ENCODE data around the gene EEF1AKMT4. TPM values are rescaled to one million over a fixed set of nuclear protein-coding genes. Genes with fewer than 3 reads are reported as not detected.
A peak's percentile ranks its signal among the peaks of the same experiment; 100 is the strongest.

The EEF1AKMT4 gene
- polyA plus RNA-seq, 1 donor (not counting 4 experiments of a cell fraction or from before 2014, with no cell fraction given): 10.8 TPM

GRCh38 chr3:184255291-184256039 lies 6.0 kb downstream of the EEF1AKMT4 start:
- peaks cover 9% of the 10 kb centered on the region for H3K4me1 ChIP-seq (ENCODE audit: control insufficient read depth, extremely low read depth, insufficient read depth, low read length)
- no peak overlapping the region for H3K9ac ChIP-seq (ENCODE audit: control insufficient read depth, extremely low read depth, insufficient read depth, low read length)
- peaks cover 6% of the 10 kb centered on the region for H3K79me2 ChIP-seq (ENCODE audit: control insufficient read depth, insufficient read depth, low read length)
- no peak overlapping the region for H2AFZ ChIP-seq (ENCODE audit: control insufficient read depth, low read length)
- H3K4me3 ChIP-seq (ENCODE audit: control insufficient read depth in 2 of 3, extremely low read depth in 1 of 3, insufficient read depth in 2 of 3, low read depth in 1 of 3, low read length in 3 of 3): no peak overlapping the region
- peak overlapping the region; percentile 32 for H3K27ac ChIP-seq (ENCODE audit: control insufficient read depth, insufficient read depth, low read length)
- H3K36me3 ChIP-seq (ENCODE audit: control insufficient read depth in 2 of 2, extremely low read depth in 1 of 2, insufficient read depth in 2 of 2, low read length in 2 of 2): peaks cover 4 to 6% of the 10 kb centered on the region in 2 experiments
- H3K27me3 ChIP-seq (ENCODE audit: control insufficient read depth, extremely low read depth, insufficient read depth, low read length): peaks cover 5% of the 10 kb centered on the region
- DNase-seq (ENCODE audit: low read depth, low spot score) (no peak), FAIRE-seq (peak; percentile 83)
- dilution Hi-C loops (cut with MboI; ENCODE audit: extremely low pct_ligation_motif_present, low sequenced_read_pairs): no loop called here
- no peak overlapping the region for H3K4me2 ChIP-seq (ENCODE audit: control insufficient read depth, extremely low read depth, insufficient read depth, low read depth, low read length)
- H3K9me3 ChIP-seq (ENCODE audit: control insufficient read depth, low read depth, low read length): no peaks in the 10 kb centered on the region
- TF ChIP-seq CTCF (optimal IDR thresholded peaks at IDR 0.05 in 1 of 3, IDR thresholded peaks at IDR 0.05 in 1 of 3, conservative IDR thresholded peaks at IDR 0.05 in 1 of 3; ENCODE audit: extremely low read depth in 1 of 3, insufficient read depth in 2 of 3, low read length in 3 of 3) (no peak), EZH2 (IDR thresholded peaks at IDR 0.05; ENCODE audit: low read length) (no peak)
- H3K9me1 ChIP-seq (ENCODE audit: control insufficient read depth, extremely low read depth, insufficient read depth, low read length): no peaks in the 10 kb centered on the region
- no peaks in the 10 kb centered on the region for H4K20me1 ChIP-seq (ENCODE audit: control insufficient read depth, extremely low read depth, insufficient read depth, low read length)

GRCh38 chr3:184257083-184257915 lies 7.8 kb downstream of the EEF1AKMT4 start:
- H3K4me2 ChIP-seq (ENCODE audit: control insufficient read depth, extremely low read depth, insufficient read depth, low read depth, low read length): no peak overlapping the region
- H3K4me1 ChIP-seq (ENCODE audit: control insufficient read depth, extremely low read depth, insufficient read depth, low read length): peaks cover 18% of the 10 kb centered on the region
- H2AFZ ChIP-seq (ENCODE audit: control insufficient read depth, low read length): no peak overlapping the region
- H3K9me1 ChIP-seq (ENCODE audit: control insufficient read depth, extremely low read depth, insufficient read depth, low read length): no peaks in the 10 kb centered on the region
- H3K4me3 ChIP-seq (ENCODE audit: control insufficient read depth in 2 of 3, extremely low read depth in 1 of 3, insufficient read depth in 2 of 3, low read depth in 1 of 3, low read length in 3 of 3): no peak overlapping the region
- peaks cover 17% of the 10 kb centered on the region for H3K27me3 ChIP-seq (ENCODE audit: control insufficient read depth, extremely low read depth, insufficient read depth, low read length)
- no peaks in the 10 kb centered on the region for H3K9me3 ChIP-seq (ENCODE audit: control insufficient read depth, low read depth, low read length)
- DNase-seq (ENCODE audit: low read depth, low spot score) (no peak), FAIRE-seq (no peak)
- H4K20me1 ChIP-seq (ENCODE audit: control insufficient read depth, extremely low read depth, insufficient read depth, low read length): no peaks in the 10 kb centered on the region
- H3K79me2 ChIP-seq (ENCODE audit: control insufficient read depth, insufficient read depth, low read length): no peaks in the 10 kb centered on the region
- no peak for TF ChIP-seq EZH2 (IDR thresholded peaks at IDR 0.05; ENCODE audit: low read length)
- no peak for TF ChIP-seq CTCF (optimal IDR thresholded peaks at IDR 0.05 in 1 of 3, IDR thresholded peaks at IDR 0.05 in 1 of 3, conservative IDR thresholded peaks at IDR 0.05 in 1 of 3; ENCODE audit: extremely low read depth in 1 of 3, insufficient read depth in 2 of 3, low read length in 3 of 3)
- no peak overlapping the region for H3K27ac ChIP-seq (ENCODE audit: control insufficient read depth, insufficient read depth, low read length)
- H3K9ac ChIP-seq (ENCODE audit: control insufficient read depth, extremely low read depth, insufficient read depth, low read length): no peak overlapping the region
- H3K36me3 ChIP-seq (ENCODE audit: control insufficient read depth in 2 of 2, extremely low read depth in 1 of 2, insufficient read depth in 2 of 2, low read length in 2 of 2): peaks cover 4 to 6% of the 10 kb centered on the region in 2 experiments
- dilution Hi-C loops (cut with MboI; ENCODE audit: extremely low pct_ligation_motif_present, low sequenced_read_pairs): no loop called here
